Natural killer cell treated with Interleukin-12 subunit alpha and Interleukin-12 subunit beta and Interleukin-15 and Interleukin-18, amount 100 ng/mL, for 72 hours (primary cell): ENCODE data around the gene ORC5. TPM values are rescaled to one million over a fixed set of nuclear protein-coding genes. Genes with fewer than 3 reads are reported as not detected.

ENCODE experiments used
- ATAC-seq, 2 donors: fragments of 150-1000 bp; cut with Tn5 transposase in 1 of 2; sonication (Bioruptor Pico), chemical (Tn5 transposase) in 1 of 2; 2 replicates each; pipeline ENCODE4 v1.10.0; 2021
- DNase-seq: peaks from one replicate; pipeline ENCODE4 v3.0.0; 2022; ENCODE audit warnings: low spot score
- H3K27ac Mint-ChIP-seq, 2 donors: 1 replicate in 1 of 2; 2 replicates in 1 of 2; pipeline ENCODE4 v1.8.0; 2022; ENCODE audit warnings: mixed read lengths in 2 of 2, mild to moderate bottlenecking in 1 of 2, moderate library complexity in 1 of 2
- H3K27me3 Mint-ChIP-seq, 2 donors: 1 replicate in 1 of 2; 2 replicates in 1 of 2; pipeline ENCODE4 v1.8.0; 2022; ENCODE audit warnings: mixed read lengths in 2 of 2
- H3K36me3 Mint-ChIP-seq: one replicate; pipeline ENCODE4 v1.8.0; 2022; ENCODE audit warnings: mixed read lengths
- H3K4me1 Mint-ChIP-seq, 2 donors: 1 replicate in 1 of 2; 2 replicates in 1 of 2; pipeline ENCODE4 v1.8.0; 2022; ENCODE audit warnings: low read depth in 2 of 2, mixed read lengths in 2 of 2, mild to moderate bottlenecking in 1 of 2
- H3K4me3 Mint-ChIP-seq: one replicate; pipeline ENCODE4 v1.8.0; 2022; ENCODE audit warnings: mixed read lengths
- H3K9me3 Mint-ChIP-seq: 2 replicates; pipeline ENCODE4 v1.8.0; 2022; ENCODE audit warnings: mixed read lengths
- total RNA-seq, 2 donors: library from RNA; stranded (reverse); gene quantifications; one replicate each; pipeline ENCODE4 v1.2.3, GENCODE V29; 2022

ORC5 gene
- total RNA-seq, 2 donors from 2014 or later, result 24.7 to 35.7 TPM

DNA sequence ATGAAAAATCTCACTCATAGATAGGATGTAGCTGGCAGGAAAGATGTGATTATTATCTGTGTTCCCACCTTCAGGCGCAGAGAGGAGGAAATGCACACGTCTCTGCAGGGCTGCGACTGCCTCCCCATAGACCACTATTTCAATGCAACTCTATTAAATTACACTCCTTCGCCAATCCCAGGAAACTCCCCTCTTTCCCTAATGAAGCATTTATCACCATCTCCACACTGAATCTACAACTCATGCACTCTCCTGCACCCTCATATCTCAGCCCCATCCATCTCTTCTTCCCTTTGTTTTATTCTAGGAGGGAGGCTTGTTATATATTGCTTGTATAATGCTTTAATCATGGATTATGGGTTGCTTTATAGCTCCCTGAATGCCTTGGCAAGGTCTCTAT, 116.6 kb downstream of the ORC5 start:
- H3K4me3 Mint-ChIP-seq, result no peak overlapping the region
- H3K27me3 Mint-ChIP-seq, result peaks cover 15 to 47% of the 10 kb centered on the region in 2 donors
- no peaks in the 10 kb centered on the region for H3K9me3 Mint-ChIP-seq
- H3K27ac Mint-ChIP-seq, result no peak overlapping the region
- DNase-seq (no peak), ATAC-seq (no peak)
- no peaks in the 10 kb centered on the region for H3K36me3 Mint-ChIP-seq
- no peaks in the 10 kb centered on the region for H3K4me1 Mint-ChIP-seq

DNA sequence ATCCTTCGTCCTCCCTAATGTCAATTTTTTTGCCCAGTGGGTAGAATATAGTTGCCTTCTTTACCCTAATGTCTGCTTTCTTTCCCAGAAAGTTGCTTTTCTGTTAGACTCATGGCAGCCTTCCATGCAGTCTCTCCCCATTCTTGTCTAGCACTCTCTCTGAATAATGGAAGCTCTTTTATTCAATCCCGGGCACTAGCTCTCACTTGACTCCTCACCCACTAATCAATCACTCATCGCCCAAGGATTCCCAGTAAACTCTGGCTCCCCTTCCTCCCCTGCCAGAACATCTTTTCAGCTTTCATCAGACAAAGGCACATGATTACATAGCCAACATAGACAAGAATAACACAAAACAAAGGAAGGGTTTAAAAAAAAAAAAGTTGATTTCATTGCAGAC, 118.2 kb downstream of the ORC5 start:
- H3K27me3 Mint-ChIP-seq, result peaks cover 15 to 36% of the 10 kb centered on the region in 2 donors
- ATAC-seq, result no peak
- no peaks in the 10 kb centered on the region for H3K36me3 Mint-ChIP-seq
- H3K9me3 Mint-ChIP-seq, result peaks cover 8% of the 10 kb centered on the region
- DNase-seq, result no peak
- H3K4me1 Mint-ChIP-seq, result no peaks in the 10 kb centered on the region
- H3K4me3 Mint-ChIP-seq, result no peak overlapping the region
- no peak overlapping the region for H3K27ac Mint-ChIP-seq

DNA sequence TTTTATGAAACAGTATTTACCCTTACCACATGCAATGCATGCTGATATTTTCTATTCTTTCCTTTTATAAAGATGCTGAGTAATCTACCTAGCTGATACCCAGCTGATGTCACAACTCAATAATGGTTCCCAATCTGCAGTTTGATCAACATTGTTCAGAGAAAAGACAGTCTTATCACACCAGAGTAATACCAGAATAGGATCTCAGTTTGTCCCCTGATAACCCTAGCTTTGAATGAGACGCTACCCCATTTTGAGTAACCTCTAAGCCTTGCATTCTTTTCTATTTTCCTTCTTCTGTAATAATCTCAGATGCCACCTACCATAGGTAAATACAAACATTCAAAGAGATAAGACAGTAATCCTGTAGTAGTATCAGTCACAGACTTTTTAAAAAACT, 118.8 kb downstream of the ORC5 start:
- Mint-ChIP-seq H3K4me1 (no peaks in the 10 kb centered on the region), H3K36me3 (no peaks in the 10 kb centered on the region)

More for the DNA sequence above, 118.8 kb downstream of the ORC5 start:
- ATAC-seq (no peak), DNase-seq (no peak)
- peaks cover 15 to 34% of the 10 kb centered on the region in 2 donors for H3K27me3 Mint-ChIP-seq
- H3K4me3 Mint-ChIP-seq, result no peak overlapping the region
- H3K9me3 Mint-ChIP-seq, result peaks cover 8% of the 10 kb centered on the region
- H3K27ac Mint-ChIP-seq, result no peak overlapping the region

Other genes with a start within 250 kb of the ORC5 start
- not detected for gene RELN, start 218.4 kb downstream of the ORC5 start, total RNA-seq
- gene LHFPL3, start 120.6 kb upstream of the ORC5 start, total RNA-seq, result not detected